ENCODE results near the gene GPHA2. TPM values are rescaled to one million over a fixed set of nuclear protein-coding genes. Genes with fewer than 3 reads are reported as not detected.

The GPHA2 gene
- polyA plus RNA-seq, 12 donors, result 0.30 to 0.39 TPM; not detected in 10

DNA sequence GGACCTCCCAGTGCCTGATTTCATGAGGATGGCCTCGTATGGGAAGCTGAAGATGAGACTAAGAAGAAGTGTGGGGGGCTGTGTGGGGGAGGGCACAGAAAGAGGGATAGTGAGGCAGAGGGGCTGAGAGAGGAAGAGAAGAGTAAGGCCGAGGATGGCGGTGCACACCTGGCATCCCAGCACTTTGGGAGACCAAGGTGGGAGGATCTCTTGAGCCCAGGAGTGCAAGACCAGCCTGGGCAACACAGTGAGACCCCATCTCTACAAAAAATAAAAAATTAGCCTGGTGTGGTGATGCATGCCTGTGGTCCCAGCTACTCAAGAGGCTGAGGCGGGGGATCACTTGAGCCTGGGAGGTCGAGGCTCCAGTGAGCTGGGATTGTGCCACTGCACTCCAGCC, 43.8 kb downstream of the GPHA2 start:
- DNase-seq, result no peak

- no peak for DNase-seq
Observed at GRCh38 chr11:64891215-64891848, 44.4 kb downstream of the GPHA2 start.

GRCh38 chr11:64890522-64890939, 45.2 kb downstream of the GPHA2 start:
- DNase-seq, result no peak

DNA sequence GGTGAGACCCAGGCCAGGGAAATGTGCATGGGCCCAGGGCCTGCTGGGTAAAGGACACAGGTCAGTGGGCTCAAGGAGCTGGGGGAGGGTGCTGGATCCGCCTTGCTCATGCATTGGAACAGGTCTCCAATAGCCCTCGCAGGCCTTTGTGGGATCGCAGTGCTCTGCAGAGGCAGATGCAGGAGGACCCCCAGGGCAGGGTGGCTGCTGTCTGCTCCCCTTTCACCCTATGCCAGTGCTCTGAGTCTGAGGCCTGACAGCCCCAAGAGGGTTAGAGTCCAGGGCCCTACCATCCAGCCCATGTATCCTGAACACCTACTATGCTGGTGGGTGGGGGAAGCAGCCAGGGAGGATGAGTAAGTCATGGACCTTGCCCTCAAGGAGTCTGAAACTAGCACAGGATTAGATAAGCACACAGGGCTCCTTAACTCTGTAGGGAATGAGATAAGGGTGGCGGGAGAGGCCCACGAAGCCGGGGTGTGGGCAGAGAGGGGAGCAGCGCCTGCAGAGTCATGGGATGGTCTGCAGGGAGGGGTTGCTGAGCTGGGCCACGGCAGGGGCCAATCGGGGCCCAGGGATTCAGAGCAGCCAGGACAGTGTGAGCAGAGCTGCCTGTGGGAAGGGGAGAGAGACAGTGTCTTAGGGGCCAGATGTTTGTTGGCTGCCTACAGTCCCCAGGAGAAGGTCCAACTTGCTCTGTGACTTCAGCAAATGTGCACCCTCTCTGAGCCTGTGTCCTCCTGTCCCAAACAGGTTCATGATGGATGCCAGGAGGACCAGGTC, 46.8 kb downstream of the GPHA2 start:
- DNase-seq, result no peak

GRCh38 chr11:64888406-64888728, 47.3 kb downstream of the GPHA2 start:
- no peak for DNase-seq

DNA sequence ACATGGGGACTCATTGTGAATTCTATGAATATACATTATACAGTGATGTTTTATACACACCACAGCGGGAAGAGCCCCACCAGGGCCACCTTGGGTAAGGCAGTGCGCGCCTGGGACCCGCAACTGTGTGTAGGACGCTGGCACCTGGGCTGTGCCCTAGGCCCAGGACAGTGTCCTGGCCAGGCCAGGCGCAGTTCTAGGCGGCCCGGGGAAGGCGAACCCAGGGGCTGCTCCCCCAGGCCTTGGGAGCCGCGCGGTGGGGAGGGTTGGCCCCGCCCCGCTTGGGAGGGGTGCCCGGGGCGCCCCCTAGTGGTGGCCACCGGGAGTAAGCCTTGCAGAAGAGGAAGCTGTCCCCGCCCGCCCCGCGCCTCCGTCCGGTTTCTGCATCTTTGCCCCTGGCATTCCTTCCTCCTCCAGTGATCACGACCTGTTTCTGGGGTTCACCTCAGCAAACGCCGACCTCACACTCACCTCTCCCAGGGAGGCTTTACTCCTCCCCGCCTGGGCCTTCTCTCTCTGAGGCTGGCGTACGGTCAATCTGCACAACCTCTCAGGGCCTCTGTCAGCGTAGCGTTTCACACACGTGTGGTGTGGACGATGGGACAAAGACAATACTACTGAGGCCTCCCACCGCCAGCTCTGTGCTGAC, 47.8 kb downstream of the GPHA2 start:
- DNase-seq, result peak; percentile 78

- no peak for DNase-seq
Observed at GRCh38 chr11:64887234-64887756, 48.4 kb downstream of the GPHA2 start.

DNA sequence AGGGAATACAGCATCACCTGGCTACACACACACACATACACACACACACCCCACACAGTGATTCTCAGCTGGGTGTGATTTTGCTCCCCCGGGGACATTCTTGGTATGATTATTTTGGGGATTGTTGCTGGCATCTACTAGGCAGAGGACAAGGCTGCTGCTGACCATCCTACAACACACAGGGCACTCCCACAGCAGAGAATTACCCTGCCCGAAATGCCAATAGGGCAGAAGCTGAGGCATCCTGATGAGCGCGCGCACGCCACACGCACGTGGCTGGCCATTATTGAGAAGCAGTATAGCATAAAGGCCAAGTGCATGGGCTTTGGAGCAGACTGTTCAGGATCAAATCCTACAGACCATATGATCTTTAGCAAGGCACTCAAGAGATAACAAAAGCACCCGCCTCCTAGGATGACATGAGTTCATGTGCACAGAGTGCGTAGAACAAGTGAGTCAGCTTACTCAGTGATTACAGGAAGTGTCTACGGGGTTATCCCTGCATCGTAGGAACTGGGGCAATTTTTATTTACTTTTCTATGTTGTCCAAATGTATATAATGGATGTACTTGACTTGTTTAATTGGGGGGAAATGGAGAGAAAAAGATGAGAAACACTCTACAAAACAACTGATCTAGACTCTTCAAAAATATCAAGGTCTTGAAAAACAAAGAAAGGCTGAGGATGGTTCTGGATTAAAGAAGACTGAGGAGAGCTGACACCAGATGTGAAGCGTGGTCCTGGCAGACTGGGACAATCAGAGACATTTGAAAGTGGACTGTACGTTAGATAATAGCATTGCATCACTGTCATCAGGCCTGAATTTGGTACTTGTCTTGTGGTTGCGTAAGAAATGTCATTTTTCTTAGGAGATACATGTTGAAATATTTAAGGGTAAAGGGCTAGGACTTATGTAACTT, 50.1 kb downstream of the GPHA2 start:
- DNase-seq, result no peak

Other genes with a start within 250 kb of the GPHA2 start
- gene NRXN2, start 212.7 kb downstream of the GPHA2 start, polyA plus RNA-seq (ENCODE audit: insufficient read length in 12 of 12), result 10 to 100 TPM in 11 of 12 donors, not detected in 1; 14.4 to 40.7 (median 22.2) TPM
- 10 to 100 TPM in 11 of 12 donors, not detected in 1; 19.3 to 55.3 (median 36.2) TPM for gene RASGRP2, start 191.8 kb downstream of the GPHA2 start, polyA plus RNA-seq (ENCODE audit: insufficient read length in 12 of 12)
- gene PYGM, start 175.9 kb downstream of the GPHA2 start, polyA plus RNA-seq (ENCODE audit: insufficient read length in 12 of 12), result 100 to 1,000 TPM in 7 of 12 donors, 10 to 100 TPM in 4, not detected in 1; 68.9 to 405 (median 157) TPM
- gene SF1, start 157.4 kb downstream of the GPHA2 start, polyA plus RNA-seq (ENCODE audit: insufficient read length in 12 of 12), result 100 to 1,000 TPM in 11 of 12 donors, not detected in 1; 174 to 428 (median 247) TPM
- 10 to 100 TPM in 7 of 12 donors, 1 to 10 TPM in 4, not detected in 1; 6.5 to 23.7 (median 10.8) TPM for gene MAP4K2, start 132.7 kb downstream of the GPHA2 start, polyA plus RNA-seq (ENCODE audit: insufficient read length in 12 of 12)
- gene MEN1, start 125.3 kb downstream of the GPHA2 start, polyA plus RNA-seq (ENCODE audit: insufficient read length in 12 of 12), result 10 to 100 TPM in 11 of 12 donors, not detected in 1; 15.8 to 56.3 (median 20.1) TPM
- gene CDC42BPG, start 91.2 kb downstream of the GPHA2 start, polyA plus RNA-seq (ENCODE audit: insufficient read length in 12 of 12), result 1 to 10 TPM in 5 of 12 donors, under 1 TPM in 6, not detected in 1; 0.40 to 8.6 (median 0.84) TPM
- 100 to 1,000 TPM in 5 of 12 donors, 10 to 100 TPM in 7; 64.6 to 363 (median 85.9) TPM for gene EHD1, start 57.3 kb downstream of the GPHA2 start, polyA plus RNA-seq (ENCODE audit: insufficient read length in 12 of 12)
- gene ATG2A, start 18.7 kb downstream of the GPHA2 start, polyA plus RNA-seq (ENCODE audit: insufficient read length in 12 of 12), result 10 to 100 TPM in 6 of 12 donors, 1 to 10 TPM in 5, not detected in 1; 7.9 to 25.2 (median 10.0) TPM
- gene PPP2R5B, start 11.2 kb downstream of the GPHA2 start, polyA plus RNA-seq (ENCODE audit: insufficient read length in 12 of 12), result 10 to 100 TPM in 9 of 12 donors, 1 to 10 TPM in 2, not detected in 1; 9.6 to 14.2 (median 12.3) TPM
- not detected for gene MAJIN, start 36.2 kb upstream of the GPHA2 start, polyA plus RNA-seq (ENCODE audit: insufficient read length in 12 of 12)
- gene BATF2, start 61.1 kb upstream of the GPHA2 start, polyA plus RNA-seq (ENCODE audit: insufficient read length in 12 of 12), result 1 to 10 TPM in 3 of 12 donors, under 1 TPM in 7, not detected in 2; 0.40 to 1.3 (median 0.79) TPM
- gene ARL2, start 78.3 kb upstream of the GPHA2 start, polyA plus RNA-seq (ENCODE audit: insufficient read length in 12 of 12), result 100 to 1,000 TPM in 1 of 12 donors, 10 to 100 TPM in 10, not detected in 1; 59.8 to 130 (median 72.3) TPM
- gene SNX15, start 91.5 kb upstream of the GPHA2 start, polyA plus RNA-seq (ENCODE audit: insufficient read length in 12 of 12), result 10 to 100 TPM in 11 of 12 donors, not detected in 1; 16.1 to 28.5 (median 20.4) TPM
- 10 to 100 TPM in 6 of 12 donors, 1 to 10 TPM in 5, not detected in 1; 7.7 to 19.5 (median 10.4) TPM for gene SAC3D1, start 105.3 kb upstream of the GPHA2 start, polyA plus RNA-seq (ENCODE audit: insufficient read length in 12 of 12)
- 10 to 100 TPM in 2 of 12 donors, 1 to 10 TPM in 9, not detected in 1; 5.1 to 26.1 (median 7.8) TPM for gene NAALADL1, start 122.7 kb upstream of the GPHA2 start, polyA plus RNA-seq (ENCODE audit: insufficient read length in 12 of 12)
- gene CDCA5, start 148.1 kb upstream of the GPHA2 start, polyA plus RNA-seq (ENCODE audit: insufficient read length in 12 of 12), result 10 to 100 TPM in 6 of 12 donors, 1 to 10 TPM in 5, not detected in 1; 7.1 to 15.8 (median 11.0) TPM
- gene ZFPL1, start 148.3 kb upstream of the GPHA2 start, polyA plus RNA-seq (ENCODE audit: insufficient read length in 12 of 12), result 10 to 100 TPM in 11 of 12 donors, not detected in 1; 17.1 to 37.9 (median 21.0) TPM
- 100 to 1,000 TPM in 4 of 12 donors, 10 to 100 TPM in 7, not detected in 1; 83.5 to 141 (median 95.8) TPM for gene VPS51, start 160.3 kb upstream of the GPHA2 start, polyA plus RNA-seq (ENCODE audit: insufficient read length in 12 of 12)
- gene TM7SF2, start 176.0 kb upstream of the GPHA2 start, polyA plus RNA-seq (ENCODE audit: insufficient read length in 12 of 12), result 10 to 100 TPM in 7 of 12 donors, 1 to 10 TPM in 4, not detected in 1; 6.1 to 59.2 (median 11.3) TPM
- 1 to 10 TPM in 10 of 12 donors, not detected in 2; 2.6 to 6.6 (median 3.7) TPM for gene ZNHIT2, start 181.8 kb upstream of the GPHA2 start, polyA plus RNA-seq (ENCODE audit: insufficient read length in 12 of 12)
- gene FAU, start 186.2 kb upstream of the GPHA2 start, polyA plus RNA-seq (ENCODE audit: insufficient read length in 12 of 12), result 100 to 1,000 TPM in 11 of 12 donors, not detected in 1; 680 to 974 (median 806) TPM
- gene MRPL49, start 186.4 kb upstream of the GPHA2 start, polyA plus RNA-seq (ENCODE audit: insufficient read length in 12 of 12), result 10 to 100 TPM in 11 of 12 donors, not detected in 1; 22.3 to 45.7 (median 25.1) TPM
- 10 to 100 TPM in 11 of 12 donors, not detected in 1; 36.7 to 53.3 (median 45.5) TPM for gene SYVN1, start 198.6 kb upstream of the GPHA2 start, polyA plus RNA-seq (ENCODE audit: insufficient read length in 12 of 12)
- under 1 TPM in 1 of 12 donors, not detected in 11; 0.17 TPM for gene SPDYC, start 234.3 kb upstream of the GPHA2 start, polyA plus RNA-seq (ENCODE audit: insufficient read length in 12 of 12)
- gene CAPN1, start 246.0 kb upstream of the GPHA2 start, polyA plus RNA-seq (ENCODE audit: insufficient read length in 12 of 12), result 100 to 1,000 TPM in 2 of 12 donors, 10 to 100 TPM in 9, not detected in 1; 64.7 to 140 (median 73.6) TPM